Measurements from ENCODE around the gene LRSAM1. TPM values are rescaled to one million over a fixed set of nuclear protein-coding genes. Genes with fewer than 3 reads are reported as not detected.

LRSAM1 gene
- total and polyA plus RNA-seq, 9 of the 15 experiments (the other 6 are each of a cell fraction or from before 2014, with no cell fraction given), result 0.07 to 16.2 (median 4.7) TPM

DNA sequence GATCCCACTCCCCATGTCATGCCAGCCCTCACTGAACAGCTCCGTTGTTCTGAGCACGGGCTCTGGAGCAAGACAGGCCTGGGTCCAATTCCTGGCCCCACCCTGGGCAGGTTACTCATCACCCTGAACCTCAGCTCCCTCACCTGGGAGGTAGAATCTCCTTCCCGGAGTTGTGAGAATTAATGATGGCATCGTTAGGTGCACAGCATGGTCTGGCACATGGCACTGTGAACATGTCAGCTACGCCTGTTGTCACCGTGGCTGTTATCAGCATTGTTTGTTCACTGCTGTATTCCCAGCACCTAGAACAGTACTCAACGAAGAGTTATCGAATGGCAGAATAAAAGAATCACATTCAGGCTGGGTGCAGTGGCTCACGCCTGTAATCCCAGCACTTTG lies 43.0 kb downstream of the LRSAM1 start:
- 81% methylated on average over 8 of the region's 9 CpGs for WGBS (ENCODE audit: insufficient coverage, low coverage, missing lambda C conversion rate)
- Histone ChIP-seq H3K27ac (ENCODE audit: extremely low read depth, low read depth, low read length) (no peak overlapping the region), H4K20me1 (replicated peaks; ENCODE audit: control insufficient read depth, insufficient read depth, low read length) (no peaks in the 10 kb centered on the region; the same call in 1 of the 2 replicates), H3K4me1 (replicated peaks in 1 of 2; ENCODE audit: control insufficient read depth in 2 of 2, insufficient read depth in 2 of 2, low read length in 2 of 2) (peaks cover 6 to 33% of the 10 kb centered on the region in 2 experiments; a peak in 4 of 5 replicates), H2AFZ (ENCODE audit: low read depth, low read length) (no peak overlapping the region), H3K36me3 (ENCODE audit: control insufficient read depth, insufficient read depth, low read length) (peaks cover 35% of the 10 kb centered on the region; the same call in 2 of the 3 replicates), H3K9ac (ENCODE audit: insufficient read depth in 1 of 2, low read depth in 2 of 2, low read length in 2 of 2) (no peak overlapping the region), H3K79me2 (ENCODE audit: control insufficient read depth, insufficient read depth, low read length) (no peaks in the 10 kb centered on the region), H3K27me3 (ENCODE audit: control insufficient read depth in 2 of 2, insufficient read depth in 2 of 2, low read length in 2 of 2) (no peaks in the 10 kb centered on the region), H3K9me1 (ENCODE audit: control insufficient read depth, insufficient read depth, low read length) (no peaks in the 10 kb centered on the region), H3K4me3 (no peak overlapping the region), H3K9me3 (replicated peaks; ENCODE audit: control insufficient read depth, insufficient read depth, low read depth, low read length) (no peaks in the 10 kb centered on the region), H3K4me2 (ENCODE audit: insufficient read depth, low read length) (no peak overlapping the region)
- FAIRE-seq (no peak), DNase-seq (ENCODE audit: extremely low read depth in 1 of 4, low spot score in 3 of 4) (no peak), ATAC-seq (no peak)
- TF ChIP-seq SP2 (IDR thresholded peaks at IDR 0.05; ENCODE audit: extremely low read depth, low read depth, low read length, poor library complexity, severe bottlenecking) (no peak), C11orf30 (IDR thresholded peaks at IDR 0.05; ENCODE audit: low read depth) (no peak), RFX5 (IDR thresholded peaks at IDR 0.05; ENCODE audit: low read depth, low read length) (no peak), EGR1 (conservative IDR thresholded peaks at IDR 0.05) (no peak), ZNF143 (CRISPR knock-in tag; IDR thresholded peaks at IDR 0.05) (no peak), ASH1L (IDR thresholded peaks at IDR 0.05; ENCODE audit: borderline replicate concordance, low read depth, partially characterized antibody) (no peak), RFX1 (IDR thresholded peaks at IDR 0.05) (no peak), ZNF586 (CRISPR knock-in tag; conservative IDR thresholded peaks at IDR 0.05) (no peak), DPF2 (IDR thresholded peaks at IDR 0.05) (no peak), CHD2 (IDR thresholded peaks at IDR 0.05; ENCODE audit: low read depth, low read length) (no peak), XRCC4 (IDR thresholded peaks at IDR 0.05; ENCODE audit: extremely low read depth, insufficient read depth, insufficient read length) (no peak), POLR3A (IDR thresholded peaks at IDR 0.05; ENCODE audit: borderline replicate concordance, extremely low read depth, insufficient read depth, insufficient read length) (no peak), ZNF785 (CRISPR knock-in tag; IDR thresholded peaks at IDR 0.05) (no peak), L3MBTL2 (IDR thresholded peaks at IDR 0.05) (no peak)
- TF ChIP-seq, protein P1, sequence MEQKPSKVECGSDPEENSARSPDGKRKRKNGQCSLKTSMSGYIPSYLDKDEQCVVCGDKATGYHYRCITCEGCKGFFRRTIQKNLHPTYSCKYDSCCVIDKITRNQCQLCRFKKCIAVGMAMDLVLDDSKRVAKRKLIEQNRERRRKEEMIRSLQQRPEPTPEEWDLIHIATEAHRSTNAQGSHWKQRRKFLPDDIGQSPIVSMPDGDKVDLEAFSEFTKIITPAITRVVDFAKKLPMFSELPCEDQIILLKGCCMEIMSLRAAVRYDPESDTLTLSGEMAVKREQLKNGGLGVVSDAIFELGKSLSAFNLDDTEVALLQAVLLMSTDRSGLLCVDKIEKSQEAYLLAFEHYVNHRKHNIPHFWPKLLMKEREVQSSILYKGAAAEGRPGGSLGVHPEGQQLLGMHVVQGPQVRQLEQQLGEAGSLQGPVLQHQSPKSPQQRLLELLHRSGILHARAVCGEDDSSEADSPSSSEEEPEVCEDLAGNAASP (IDR thresholded peaks at IDR 0.05), result no peak
- in situ Hi-C loops (cut with MboI), result no loop called here
- BruUV-seq (replicated peaks), result no TSS peak
- ChIA-PET POLR2A (interaction anchor here (0.9 kb wide), 1 partner anchor 13 kb away, joined by 3 read pairs; no protein-coding TSS in a partner anchor), CTCF (ENCODE audit: low intra/inter-chr PET ratio) (no interaction called here)
- intact Hi-C loops (cut with micrococcal nuclease), result no loop called here

Data from K562 (cell line).